HCT116 (cell line): ENCODE results near the gene MACF1. TPM values are rescaled to one million over a fixed set of nuclear protein-coding genes. Genes with fewer than 3 reads are reported as not detected.
"Not testable (repeated sequence)": the region's sequence is repeated elsewhere in the genome, so short reads cannot be mapped to it uniquely, and the experiment has no call there.

Experiments used
- ATAC-seq: fragments of 200-7000 bp; cut with Tn5 transposase; 2 replicates; pipeline ENCODE4 v1.9.1; 2020; ENCODE audit warnings: mild to moderate bottlenecking, moderate library complexity
- BruUV-seq: library from RNA; stranded (reverse); fragments of 400-500 nt; replicated peaks from 2 replicates; lab custom pipeline; 2021; lab: Mats Ljungman, UMichigan
- CTCF ChIA-PET: fragments of 300-600 bp; sonication (Branson Sonifier 250); formaldehyde crosslinking; loops from one replicate; lab custom pipeline; 2021; ENCODE audit warnings: antibody characterized with exemption; lab: Charles Lee
- POLR2A ChIA-PET: fragments of 300-600, 350-600 bp; sonication (Branson Sonifier 250); formaldehyde crosslinking; loops from one replicate; lab custom pipeline; 2021; ENCODE audit warnings: antibody characterized with exemption; lab: Charles Lee
- RAD21 ChIA-PET, 2 experiments: fragments of 300-600 bp; sonication (Branson Sonifier 250); formaldehyde crosslinking; loops; one replicate each; lab custom pipeline; 2023; ENCODE audit warnings: low total read pairs in 2 of 2; ENCODE audit not compliant: uncharacterized antibody in 2 of 2, unreplicated experiment in 2 of 2, low non-redundant PET in 1 of 2; lab: Charles Lee
- DNase-seq: peaks from one replicate; pipeline ENCODE4 v3.0.0-alpha.2; 2010; ENCODE audit warnings: low read depth, low spot score
- H2AFZ ChIP-seq: fragments of 200-600 bp; shearing (Covaris generic), sonication (generic); 2 replicates; pipeline ENCODE4 v1.6.1; 2017; ENCODE audit warnings: low read depth, mixed run types, mixed read lengths, antibody characterized with exemption, low read length; ENCODE audit not compliant: poor library complexity, severe bottlenecking
- H3K27ac ChIP-seq: 2 replicates; pipeline ENCODE4 v1.5.1; 2012; ENCODE audit warnings: low read depth, low read length
- H3K27me3 ChIP-seq: fragments of 200-600 bp; sonication (generic); 2 replicates; pipeline ENCODE4 v1.6.1; 2016; ENCODE audit warnings: mixed run types, low read length, mixed read lengths; ENCODE audit not compliant: insufficient read depth
- H3K36me3 ChIP-seq, 2 experiments: fragments of 200-500 bp in 1 of 2; fragments of 200-600 bp in 1 of 2; sonication (Bioruptor generic) in 1 of 2; sonication (generic) in 1 of 2; 2 replicates each; pipeline versions ENCODE4 v1.5.1 to v1.6.1; 2014 to 2016; ENCODE audit warnings: low read length in 2 of 2, inconsistent platforms in 1 of 2, mixed read lengths in 1 of 2, mixed run types in 1 of 2; ENCODE audit not compliant: insufficient read depth in 2 of 2, control insufficient read depth in 1 of 2
- H3K4me1 ChIP-seq, 2 experiments: fragments of 200-600 bp in 1 of 2; sonication (generic) in 1 of 2; 2 replicates each; pipeline versions ENCODE4 v1.5.1 to v1.6.1; 2012 to 2017; ENCODE audit warnings: low read length in 2 of 2, inconsistent platforms in 1 of 2, mild to moderate bottlenecking in 1 of 2, mixed read lengths in 1 of 2, mixed run types in 1 of 2, moderate library complexity in 1 of 2; ENCODE audit not compliant: insufficient read depth in 2 of 2, control insufficient read depth in 1 of 2
- H3K4me2 ChIP-seq: fragments of 200-600 bp; sonication (generic); 2 replicates; pipeline ENCODE4 v1.6.1; 2017; ENCODE audit warnings: mixed run types, low read length, mixed read lengths
- H3K4me3 ChIP-seq, 2 experiments: fragments of 200-600 bp in 1 of 2; sonication (generic) in 1 of 2; replicated peaks in 1 of 2; 2 replicates each; pipeline ENCODE4 v1.5.1; 2011 to 2016; ENCODE audit warnings: low read length in 2 of 2, control low read depth in 1 of 2, low read depth in 1 of 2, mild to moderate bottlenecking in 1 of 2, mixed read lengths in 1 of 2, mixed run types in 1 of 2
- H3K79me2 ChIP-seq: fragments of 200-600 bp; sonication (generic); 2 replicates; pipeline ENCODE4 v1.6.1; 2017; ENCODE audit warnings: mild to moderate bottlenecking, mixed run types, low read length, moderate library complexity, mixed read lengths; ENCODE audit not compliant: insufficient read depth
- H3K9ac ChIP-seq: fragments of 200-600 bp; sonication (generic); 2 replicates; pipeline ENCODE4 v1.6.1; 2016; ENCODE audit warnings: low read length, mixed read lengths
- H3K9me2 ChIP-seq: fragments of 200-600 bp; sonication (generic), shearing (Covaris generic); 2 replicates; pipeline ENCODE4 v1.6.1; 2017; ENCODE audit warnings: mixed run types, mild to moderate bottlenecking, moderate library complexity; ENCODE audit not compliant: insufficient read depth
- H3K9me3 ChIP-seq, 2 experiments: fragments of 200-500 bp in 1 of 2; fragments of 200-600 bp in 1 of 2; sonication (Bioruptor generic) in 1 of 2; sonication (generic) in 1 of 2; 2 replicates each; pipeline ENCODE4 v1.6.1; 2014 to 2017; ENCODE audit warnings: low read length in 2 of 2, mixed read lengths in 2 of 2, inconsistent platforms in 1 of 2, low read depth in 1 of 2, mild to moderate bottlenecking in 1 of 2, mixed run types in 1 of 2, moderate library complexity in 1 of 2; ENCODE audit not compliant: control insufficient read depth in 1 of 2, insufficient read depth in 1 of 2
- H4K20me1 ChIP-seq: fragments of 200-600 bp; sonication (generic), shearing (Covaris generic); 2 replicates; pipeline ENCODE4 v1.6.1; 2017; ENCODE audit warnings: mixed run types, mild to moderate bottlenecking, moderate library complexity; ENCODE audit not compliant: insufficient read depth
- ATF3 ChIP-seq: IDR thresholded peaks from 2 replicates; pipeline ENCODE4 v1.6.1; 2012
- CEBPB ChIP-seq: IDR thresholded peaks from 2 replicates; pipeline ENCODE4 v1.6.1; 2012; ENCODE audit warnings: low read depth
- EGR1 ChIP-seq: IDR thresholded peaks from 2 replicates; pipeline ENCODE4 v1.6.1; 2012; ENCODE audit warnings: low read depth
- ELF1 ChIP-seq: IDR thresholded peaks from 2 replicates; pipeline ENCODE4 v1.6.1; 2012; ENCODE audit warnings: low read depth, borderline replicate concordance
- EZH2phosphoT487 ChIP-seq: fragments of 200-600 bp; IDR thresholded peaks from 2 replicates; pipeline ENCODE4 v1.6.1; 2018; ENCODE audit warnings: antibody characterized with exemption, borderline replicate concordance
- FOSL1 ChIP-seq: IDR thresholded peaks from 2 replicates; pipeline ENCODE4 v1.6.1; 2012; ENCODE audit warnings: low read depth
- JUND ChIP-seq: IDR thresholded peaks from 2 replicates; pipeline ENCODE4 v1.6.1; 2012
- POLR2A ChIP-seq: IDR thresholded peaks from 2 replicates; pipeline ENCODE4 v1.7.0; 2011; ENCODE audit warnings: borderline replicate concordance; ENCODE audit not compliant: insufficient read depth, insufficient read length; ENCODE audit errors: extremely low read depth
- RAD21 ChIP-seq: IDR thresholded peaks from 2 replicates; pipeline ENCODE4 v1.6.1; 2012; ENCODE audit warnings: low read depth, mild to moderate bottlenecking
- REST ChIP-seq: IDR thresholded peaks from 2 replicates; pipeline ENCODE4 v1.6.1; 2012; ENCODE audit warnings: low read depth
- SIN3A ChIP-seq: IDR thresholded peaks from 2 replicates; pipeline ENCODE4 v1.6.1; 2012; ENCODE audit warnings: low read depth
- SP1 ChIP-seq: IDR thresholded peaks from 2 replicates; pipeline ENCODE4 v1.6.1; 2012; ENCODE audit warnings: low read depth
- SRF ChIP-seq: IDR thresholded peaks from 2 replicates; pipeline ENCODE4 v1.6.1; 2012; ENCODE audit warnings: low read depth
- TCF7L2 ChIP-seq: IDR thresholded peaks from 2 replicates; pipeline ENCODE4 v1.7.0; 2011; ENCODE audit warnings: borderline replicate concordance, inconsistent platforms; ENCODE audit not compliant: insufficient read depth, insufficient read length; ENCODE audit errors: extremely low read depth
- YY1 ChIP-seq: IDR thresholded peaks from 2 replicates; pipeline ENCODE4 v1.6.1; 2011; ENCODE audit warnings: low read length, low read depth, moderate library complexity, mild to moderate bottlenecking; ENCODE audit not compliant: insufficient replicate concordance; ENCODE audit errors: extremely low read depth
- ZBTB33 ChIP-seq: IDR thresholded peaks from 2 replicates; pipeline ENCODE4 v1.6.1; 2011; ENCODE audit warnings: mild to moderate bottlenecking, low read length, moderate library complexity; ENCODE audit not compliant: insufficient replicate concordance; ENCODE audit errors: extremely low read depth
- ZFX ChIP-seq: fragments of 450-650 bp; IDR thresholded peaks from 2 replicates; pipeline ENCODE4 v1.6.1; 2017
- ZNF274 ChIP-seq: fragments of 200-500 bp; sonication (Bioruptor generic); IDR thresholded peaks from 2 replicates; pipeline ENCODE4 v1.6.1; 2014; ENCODE audit warnings: mild to moderate bottlenecking, low read depth, low read length, inconsistent platforms
- intact Hi-C: fragments of 100-400 bp; cut with micrococcal nuclease; formaldehyde crosslinking; loops from 2 replicates; pipeline ENCODE4 v1.10.0; 2022
- total RNA-seq: library from RNA; stranded (reverse); gene quantifications from one replicate; pipeline ENCODE4 v1.2.1, GENCODE V29; 2021; ENCODE audit not compliant: unreplicated experiment

Gene MACF1
- total RNA-seq, 1 experiment from 2014 or later, result 146 TPM

GRCh38 chr1:39509360-39510009, 305.0 kb downstream of the MACF1 start:
- CTCF ChIA-PET, result no interaction called here
- no peaks in the 10 kb centered on the region for H3K79me2 ChIP-seq
- ATAC-seq (no peak), DNase-seq (no peak)
- BruUV-seq, result no TSS peak
- no peaks in the 10 kb centered on the region for H3K9me3 ChIP-seq
- no peak overlapping the region for H2AFZ ChIP-seq
- intact Hi-C loops, result no loop called here
- POLR2A ChIA-PET, result no interaction called here
- TF ChIP-seq JUND (no peak), YY1 (no peak), EGR1 (no peak), ZBTB33 (no peak), ZFX (no peak), SRF (no peak), FOSL1 (no peak), REST (no peak), POLR2A (no peak), SIN3A (no peak), CEBPB (no peak), TCF7L2 (no peak), EZH2phosphoT487 (no peak), ELF1 (no peak), ATF3 (no peak), RAD21 (no peak), ZNF274 (no peak), SP1 (no peak)
- no peak overlapping the region for H3K4me3 ChIP-seq
- no peaks in the 10 kb centered on the region for H4K20me1 ChIP-seq
- RAD21 ChIA-PET, result no interaction called here
- no peak overlapping the region for H3K4me2 ChIP-seq
- H3K27ac ChIP-seq, result no peak overlapping the region
- no peaks in the 10 kb centered on the region for H3K9me2 ChIP-seq
- no peak overlapping the region for H3K9ac ChIP-seq
- no peaks in the 10 kb centered on the region for H3K36me3 ChIP-seq
- no peaks in the 10 kb centered on the region for H3K27me3 ChIP-seq
- H3K4me1 ChIP-seq, result no peaks in the 10 kb centered on the region

- H3K4me3 ChIP-seq, BruUV-seq, H3K9me2 ChIP-seq, ATAC-seq, H3K79me2 ChIP-seq, POLR2A ChIA-PET, intact Hi-C loops, H4K20me1 ChIP-seq, RAD21 ChIA-PET, DNase-seq, H3K27ac ChIP-seq, CTCF ChIA-PET, H2AFZ ChIP-seq, H3K9ac ChIP-seq, H3K27me3 ChIP-seq, H3K4me1 ChIP-seq, H3K36me3 ChIP-seq, H3K9me3 ChIP-seq, H3K4me2 ChIP-seq: not testable (repeated sequence)
Measured at GRCh38 chr1:39510570-39511186, 306.2 kb downstream of the MACF1 start.
